ENCODE data around the gene GNB1L. TPM values are rescaled to one million over a fixed set of nuclear protein-coding genes. Genes with fewer than 3 reads are reported as not detected.

Gene GNB1L
- total RNA-seq, 2 experiments from 2014 or later: 11.9 to 12.7 TPM

- ATAC-seq (ENCODE audit: low read depth) (no peak), DNase-seq (no peak)
- POLR2A ChIA-PET: no interaction called here
- peaks cover 11% of the 10 kb centered on the region for H3K4me1 Mint-ChIP-seq
- H3K9me3 Mint-ChIP-seq: no peaks in the 10 kb centered on the region
- no peak overlapping the region for H3K4me3 Mint-ChIP-seq
- peaks cover 49% of the 10 kb centered on the region for H3K27me3 Mint-ChIP-seq
- no peaks in the 10 kb centered on the region for H3K36me3 Mint-ChIP-seq
- H3K27ac Mint-ChIP-seq: no peak overlapping the region
These were observed 100.0 kb downstream of the GNB1L start for GRCh38 chr22:19754701-19755144.

DNA sequence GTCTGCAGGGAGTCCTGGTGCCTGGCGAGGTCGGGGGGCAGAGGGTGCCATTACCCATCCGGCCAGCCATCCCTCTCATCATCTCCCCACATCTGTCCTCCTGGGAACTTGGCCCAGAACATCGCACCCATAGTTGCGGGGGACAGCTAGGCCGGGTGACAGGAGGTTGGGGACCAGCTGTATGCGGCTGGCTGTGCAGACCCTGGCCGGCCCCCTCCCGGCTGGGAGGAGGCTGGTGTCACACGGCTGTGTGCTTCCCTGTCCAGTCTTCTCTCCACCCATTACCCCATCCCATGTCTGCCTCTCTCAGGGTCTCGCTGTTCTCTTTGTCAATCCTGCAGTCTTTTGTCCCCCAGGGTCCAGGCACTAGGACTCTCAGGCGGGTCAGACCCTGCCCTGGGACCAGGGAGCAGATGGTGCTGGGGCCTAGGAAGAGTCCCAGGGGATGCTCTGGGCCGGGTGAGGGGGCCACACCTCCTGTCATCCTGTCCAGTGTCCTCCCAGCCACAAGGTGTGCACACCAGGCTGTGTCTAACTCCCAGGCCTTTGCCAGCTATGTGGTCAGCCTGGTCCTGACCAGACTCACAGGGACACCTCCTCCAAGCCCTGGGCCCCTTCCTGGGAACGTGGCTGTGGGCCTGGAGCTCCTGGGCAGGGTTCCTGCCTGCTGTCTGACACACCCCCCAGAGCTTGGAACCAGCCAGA is 100.5 kb downstream of the GNB1L start:
- Mint-ChIP-seq H3K4me1 (peaks cover 11% of the 10 kb centered on the region), H3K9me3 (no peaks in the 10 kb centered on the region), H3K36me3 (no peaks in the 10 kb centered on the region), H3K27ac (no peak overlapping the region), H3K27me3 (peaks cover 45% of the 10 kb centered on the region), H3K4me3 (no peak overlapping the region)
- DNase-seq: no peak
- POLR2A ChIA-PET: no interaction called here
- ATAC-seq (ENCODE audit: low read depth): no peak

GRCh38 chr22:19753090-19753842 is 101.4 kb downstream of the GNB1L start:
- Mint-ChIP-seq H3K36me3 (no peaks in the 10 kb centered on the region), H3K4me1 (peaks cover 11% of the 10 kb centered on the region), H3K27ac (no peak overlapping the region), H3K27me3 (peaks cover 40% of the 10 kb centered on the region), H3K9me3 (no peaks in the 10 kb centered on the region), H3K4me3 (no peak overlapping the region)
- POLR2A ChIA-PET: no interaction called here
- DNase-seq (no peak), ATAC-seq (ENCODE audit: low read depth) (no peak)

GRCh38 chr22:19751497-19752245 is 103.0 kb downstream of the GNB1L start:
- peaks cover 7% of the 10 kb centered on the region for H3K4me1 Mint-ChIP-seq
- peaks cover 28% of the 10 kb centered on the region for H3K27me3 Mint-ChIP-seq
- H3K4me3 Mint-ChIP-seq: no peak overlapping the region
- no peak for DNase-seq
- H3K36me3 Mint-ChIP-seq: no peaks in the 10 kb centered on the region
- POLR2A ChIA-PET: no interaction called here
- no peaks in the 10 kb centered on the region for H3K9me3 Mint-ChIP-seq
- no peak for ATAC-seq (ENCODE audit: low read depth)
- no peak overlapping the region for H3K27ac Mint-ChIP-seq

GRCh38 chr22:19750507-19751490 is 103.9 kb downstream of the GNB1L start:
- H3K9me3 Mint-ChIP-seq: no peaks in the 10 kb centered on the region
- H3K4me1 Mint-ChIP-seq: peaks cover 1% of the 10 kb centered on the region
- peaks cover 20% of the 10 kb centered on the region for H3K27me3 Mint-ChIP-seq
- no peaks in the 10 kb centered on the region for H3K36me3 Mint-ChIP-seq
- POLR2A ChIA-PET: no interaction called here
- DNase-seq (no peak), ATAC-seq (ENCODE audit: low read depth) (no peak)
- H3K27ac Mint-ChIP-seq: no peak overlapping the region
- H3K4me3 Mint-ChIP-seq: no peak overlapping the region

- H3K9me3 Mint-ChIP-seq: no peaks in the 10 kb centered on the region
- H3K36me3 Mint-ChIP-seq: no peaks in the 10 kb centered on the region
- no peak overlapping the region for H3K27ac Mint-ChIP-seq
- H3K27me3 Mint-ChIP-seq: peaks cover 14% of the 10 kb centered on the region
- no peak overlapping the region for H3K4me3 Mint-ChIP-seq
- H3K4me1 Mint-ChIP-seq: no peaks in the 10 kb centered on the region
- no peak for DNase-seq
- ATAC-seq (ENCODE audit: low read depth): no peak
- POLR2A ChIA-PET: no interaction called here
These were observed 104.8 kb downstream of the GNB1L start for GRCh38 chr22:19749876-19750275.

- Mint-ChIP-seq H3K27ac (no peak overlapping the region), H3K4me1 (no peaks in the 10 kb centered on the region), H3K27me3 (peaks cover 7% of the 10 kb centered on the region), H3K4me3 (no peak overlapping the region), H3K36me3 (no peaks in the 10 kb centered on the region), H3K9me3 (no peaks in the 10 kb centered on the region)
- POLR2A ChIA-PET: no interaction called here
- no peak for DNase-seq
- ATAC-seq (ENCODE audit: low read depth): no peak
These were observed 105.5 kb downstream of the GNB1L start for GRCh38 chr22:19748991-19749664.

- Mint-ChIP-seq H3K4me1 (no peaks in the 10 kb centered on the region), H3K9me3 (no peaks in the 10 kb centered on the region), H3K27ac (no peak overlapping the region), H3K36me3 (no peaks in the 10 kb centered on the region), H3K4me3 (no peak overlapping the region), H3K27me3 (peaks cover 2% of the 10 kb centered on the region)
- ATAC-seq (ENCODE audit: low read depth) (no peak), DNase-seq (no peak)
- POLR2A ChIA-PET: no interaction called here
These were observed 106.5 kb downstream of the GNB1L start for GRCh38 chr22:19748139-19748538.

DNA sequence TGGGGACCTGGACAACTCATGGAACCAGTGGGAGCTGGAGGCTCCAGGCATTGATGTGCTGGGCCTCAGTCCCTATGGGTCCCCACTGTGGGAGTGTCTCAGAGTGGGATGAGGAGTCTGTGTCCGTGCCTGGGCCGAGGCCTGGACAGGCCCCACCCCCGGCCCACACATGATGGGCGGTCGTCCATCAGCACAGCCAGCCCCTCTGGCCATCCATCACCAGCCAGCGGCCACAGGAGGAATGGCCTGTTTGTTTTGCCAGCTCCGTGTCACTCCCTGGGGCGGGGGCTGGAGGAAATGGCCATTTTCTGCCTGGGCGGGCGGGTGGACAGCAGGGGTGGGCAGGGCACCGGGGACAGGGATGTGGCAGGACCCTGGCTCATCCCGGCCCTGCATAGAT is 107.1 kb downstream of the GNB1L start:
- H3K4me1 Mint-ChIP-seq: no peaks in the 10 kb centered on the region
- POLR2A ChIA-PET: no interaction called here
- DNase-seq (no peak), ATAC-seq (ENCODE audit: low read depth) (no peak)
- H3K36me3 Mint-ChIP-seq: no peaks in the 10 kb centered on the region
- H3K4me3 Mint-ChIP-seq: no peak overlapping the region
- H3K27ac Mint-ChIP-seq: no peak overlapping the region
- H3K27me3 Mint-ChIP-seq: no peaks in the 10 kb centered on the region
- H3K9me3 Mint-ChIP-seq: no peaks in the 10 kb centered on the region

GRCh38 chr22:19746726-19747125 is 107.9 kb downstream of the GNB1L start:
- POLR2A ChIA-PET: no interaction called here
- Mint-ChIP-seq H3K27ac (no peak overlapping the region), H3K36me3 (no peaks in the 10 kb centered on the region), H3K27me3 (no peaks in the 10 kb centered on the region), H3K4me3 (no peak overlapping the region), H3K9me3 (no peaks in the 10 kb centered on the region), H3K4me1 (no peaks in the 10 kb centered on the region)
- DNase-seq (no peak), ATAC-seq (ENCODE audit: low read depth) (no peak)

- Mint-ChIP-seq H3K4me3 (no peak overlapping the region), H3K9me3 (no peaks in the 10 kb centered on the region), H3K4me1 (no peaks in the 10 kb centered on the region), H3K27me3 (no peaks in the 10 kb centered on the region), H3K27ac (no peak overlapping the region), H3K36me3 (no peaks in the 10 kb centered on the region)
- POLR2A ChIA-PET: no interaction called here
- no peak for ATAC-seq (ENCODE audit: low read depth)
- no peak for DNase-seq
These were observed 109.2 kb downstream of the GNB1L start for GRCh38 chr22:19745155-19746101.
